Esophagus squamous epithelium (tissue), 5 donors: ENCODE data around the gene BTAF1. TPM values are rescaled to one million over a fixed set of nuclear protein-coding genes. Genes with fewer than 3 reads are reported as not detected.
A peak's percentile ranks its signal among the peaks of the same experiment; 100 is the strongest.

ENCODE experiments used
- DNase-seq: peaks from one replicate; lab custom pipeline; 2025; lab: John Stamatoyannopoulos, UW
- H3K27ac ChIP-seq, 4 donors: fragments of 200-600 bp; sonication (generic); one replicate each; pipeline ENCODE4 v1.5.1; 2016 to 2019; ENCODE audit warnings: mild to moderate bottlenecking in 1 of 4
- H3K27me3 ChIP-seq, 4 donors: fragments of 200-600 bp; sonication (generic); 1 replicate in 3 of 4; 2 replicates in 1 of 4; pipeline versions ENCODE4 v1.5.1 to v1.6.0; 2017 to 2021; ENCODE audit warnings: antibody characterized with exemption in 1 of 4
- H3K36me3 ChIP-seq, 3 donors: fragments of 200-600 bp; sonication (generic); one replicate each; pipeline ENCODE4 v1.5.1; 2016 to 2019
- H3K4me1 ChIP-seq, 3 donors: fragments of 200-600 bp; sonication (generic); one replicate each; pipeline ENCODE4 v1.5.1; 2017 to 2019
- H3K4me3 ChIP-seq, 4 donors: fragments of 200-600 bp; sonication (generic); 1 replicate in 3 of 4; 2 replicates in 1 of 4; pipeline ENCODE4 v1.5.1; 2016 to 2019; ENCODE audit warnings: mild to moderate bottlenecking in 2 of 4, moderate library complexity in 1 of 4
- H3K9me3 ChIP-seq, 3 donors: fragments of 200-600 bp; sonication (generic); one replicate each; pipeline ENCODE4 v1.5.1; 2016 to 2019
- POLR2A ChIP-seq, 4 donors: fragments of 450-650 bp; IDR thresholded peaks; one replicate each; pipeline ENCODE4 v1.6.1; 2017; ENCODE audit warnings: antibody characterized with exemption in 4 of 4, mild to moderate bottlenecking in 4 of 4, moderate library complexity in 3 of 4
- WGBS, 2 donors: methylation state at CpG; one replicate each; pipeline ENCODE4 v1.1.5; 2018; 5-methylcytosine and 5-hydroxymethylcytosine counted together
- intact Hi-C: fragments of 100-400 bp; cut with DNase I; formaldehyde crosslinking; loops from one replicate; pipeline ENCODE4 v1.15.0; 2022
- total RNA-seq, 4 donors: library from RNA; depleted of rRNA; stranded (reverse); fragments of >200 nt; gene quantifications; one replicate each; pipeline ENCODE4 v1.1.0, GENCODE V29; 2016
- TF ChIP-seq, protein P1 (sequence below), 6 experiments: fragments of 450-650 bp in 4 of 6; fragments of 200-600 bp in 2 of 6; sonication (generic) in 2 of 6; IDR thresholded peaks; one replicate each; pipeline ENCODE4 v1.5.1; 2016 to 2019; ENCODE audit warnings: antibody characterized with exemption in 6 of 6, mild to moderate bottlenecking in 4 of 6, moderate library complexity in 4 of 6
- donor health status: DM: yes; HTN: yes; CAD: no.

The BTAF1 gene
- 10 to 100 TPM; 19.0 to 52.8 (median 28.0) TPM for total RNA-seq

DNA sequence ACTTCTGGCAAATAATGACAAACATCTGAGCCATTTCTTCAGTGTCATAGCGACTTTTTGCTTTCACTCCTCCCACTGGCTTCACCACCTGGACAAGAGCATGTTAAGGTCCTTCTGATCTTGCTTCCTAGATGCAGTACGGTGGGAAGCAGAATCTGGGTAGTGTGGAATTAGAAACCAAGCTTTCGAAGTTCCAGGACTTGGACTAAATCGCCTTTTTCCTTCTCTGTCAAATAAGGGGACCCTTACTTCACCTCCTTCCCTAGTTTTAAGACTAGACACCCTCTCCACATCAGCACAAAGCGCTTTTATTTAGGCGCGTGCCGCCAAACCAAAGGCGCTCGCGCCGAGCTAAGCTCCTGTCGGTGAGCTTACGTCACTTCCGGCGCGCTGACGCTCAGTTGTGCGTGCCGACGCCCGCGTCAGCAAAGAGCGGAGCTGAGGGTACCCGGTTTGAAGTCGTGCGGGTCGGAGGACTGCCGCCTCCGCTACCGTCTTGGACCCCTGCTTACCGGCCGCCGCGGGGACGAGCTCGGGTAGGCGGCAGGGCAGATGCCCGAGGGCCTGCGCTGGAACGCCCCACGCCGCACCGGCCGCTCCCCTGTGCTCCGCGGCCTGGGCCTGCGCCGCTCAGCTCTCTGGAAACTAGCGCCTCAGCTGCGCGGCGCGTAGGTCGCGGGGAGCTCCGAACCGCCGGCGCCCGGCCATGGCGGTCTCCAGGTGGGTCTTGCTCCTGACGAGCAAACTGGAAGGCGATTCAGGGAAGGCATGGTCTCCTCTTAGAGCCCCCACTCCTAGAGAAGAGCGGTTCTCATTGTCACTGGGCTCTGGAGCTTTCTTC is at the start of gene BTAF1:
TSS of gene BTAF1 (plus strand) at position 400 of the 841 bp plus-strand sequence. CDS start at position 707, 307 bp downstream.
- Histone ChIP-seq H3K9me3 (peaks cover 0 to 9% (median 7%) of the 10 kb centered on the region in 3 donors), H3K27ac (peak within 1 kb of the TSS; percentile 93 to 99 (median 98)), H3K4me3 (peak within 1 kb of the TSS; percentile 64 to 96 (median 76)), H3K27me3 (peaks cover 0 to 10% (median 0%) of the 10 kb centered on the region in 4 donors), H3K4me1 (peaks cover 0 to 44% (median 10%) of the 10 kb centered on the region in 3 donors), H3K36me3 (peaks cover 0 to 5% (median 0%) of the 10 kb centered on the region in 3 donors)
- peak in 3 of 4 donors; percentile 80 to 95 (median 93) for TF ChIP-seq POLR2A (IDR thresholded peaks at IDR 0.05)
- TF ChIP-seq, protein P1, sequence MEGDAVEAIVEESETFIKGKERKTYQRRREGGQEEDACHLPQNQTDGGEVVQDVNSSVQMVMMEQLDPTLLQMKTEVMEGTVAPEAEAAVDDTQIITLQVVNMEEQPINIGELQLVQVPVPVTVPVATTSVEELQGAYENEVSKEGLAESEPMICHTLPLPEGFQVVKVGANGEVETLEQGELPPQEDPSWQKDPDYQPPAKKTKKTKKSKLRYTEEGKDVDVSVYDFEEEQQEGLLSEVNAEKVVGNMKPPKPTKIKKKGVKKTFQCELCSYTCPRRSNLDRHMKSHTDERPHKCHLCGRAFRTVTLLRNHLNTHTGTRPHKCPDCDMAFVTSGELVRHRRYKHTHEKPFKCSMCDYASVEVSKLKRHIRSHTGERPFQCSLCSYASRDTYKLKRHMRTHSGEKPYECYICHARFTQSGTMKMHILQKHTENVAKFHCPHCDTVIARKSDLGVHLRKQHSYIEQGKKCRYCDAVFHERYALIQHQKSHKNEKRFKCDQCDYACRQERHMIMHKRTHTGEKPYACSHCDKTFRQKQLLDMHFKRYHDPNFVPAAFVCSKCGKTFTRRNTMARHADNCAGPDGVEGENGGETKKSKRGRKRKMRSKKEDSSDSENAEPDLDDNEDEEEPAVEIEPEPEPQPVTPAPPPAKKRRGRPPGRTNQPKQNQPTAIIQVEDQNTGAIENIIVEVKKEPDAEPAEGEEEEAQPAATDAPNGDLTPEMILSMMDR (IDR thresholded peaks at IDR 0.05): peak in 1 of 6 experiments; percentile 13
- intact Hi-C loops: no loop called here
- 0 to 1% methylated on average over 9 to 26 of the region's 65 CpGs for WGBS, 2 donors
- peak; percentile 55 for DNase-seq

DNA sequence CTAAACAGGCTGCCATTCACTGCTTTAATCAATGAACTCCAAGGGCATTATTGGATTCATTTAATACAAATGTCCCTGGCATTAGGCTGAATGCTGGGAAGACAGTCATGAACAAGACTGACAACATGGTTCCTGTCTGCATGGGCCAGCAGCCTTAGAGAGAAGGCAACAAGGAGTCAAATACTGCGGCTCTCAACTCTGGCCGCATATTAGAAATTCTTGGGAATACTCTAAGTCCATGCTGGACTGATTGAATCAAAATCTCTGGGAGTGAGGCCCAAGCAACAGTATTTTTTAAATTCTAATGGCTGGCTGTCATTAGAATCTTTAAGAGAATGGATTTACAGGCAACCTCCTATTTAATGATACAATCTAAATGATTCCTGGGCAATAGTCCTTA is 48.4 kb upstream of the BTAF1 start:
- Histone ChIP-seq H3K27ac (no peak overlapping the region), H3K4me3 (no peak overlapping the region), H3K4me1 (peaks cover 0 to 9% (median 6%) of the 10 kb centered on the region in 3 donors), H3K9me3 (no peaks in the 10 kb centered on the region), H3K27me3 (no peaks in the 10 kb centered on the region), H3K36me3 (no peaks in the 10 kb centered on the region)
- TF ChIP-seq POLR2A (IDR thresholded peaks at IDR 0.05): no peak
- TF ChIP-seq, protein P1 (IDR thresholded peaks at IDR 0.05): no peak
- 100% methylated on average over 2 of the region's 2 CpGs for WGBS, 2 donors
- intact Hi-C loops: no loop called here
- no peak for DNase-seq

DNA sequence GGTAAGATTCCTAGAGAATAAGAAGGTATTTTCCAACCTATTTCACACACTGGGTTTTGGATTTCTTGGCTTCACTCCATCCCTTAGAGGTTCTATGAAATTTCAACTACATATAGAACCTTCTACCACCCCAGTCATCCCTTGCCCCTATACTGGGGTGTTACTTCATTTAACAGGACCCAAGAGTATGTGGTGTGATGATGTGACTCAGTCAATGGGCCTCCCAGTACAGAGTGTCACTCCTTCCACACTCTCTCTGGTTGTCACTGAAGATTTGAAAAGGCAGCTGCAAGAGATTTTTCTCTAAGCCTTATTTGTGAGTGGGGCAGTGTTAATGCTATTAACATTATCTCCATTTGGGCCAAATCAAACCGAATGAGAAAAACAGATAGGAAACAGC is 47.8 kb upstream of the BTAF1 start:
- Histone ChIP-seq H3K36me3 (no peaks in the 10 kb centered on the region), H3K27me3 (no peaks in the 10 kb centered on the region), H3K4me3 (no peak overlapping the region), H3K4me1 (peaks cover 0 to 15% (median 9%) of the 10 kb centered on the region in 3 donors), H3K9me3 (no peaks in the 10 kb centered on the region), H3K27ac (no peak overlapping the region)
- intact Hi-C loops: no loop called here
- TF ChIP-seq POLR2A (IDR thresholded peaks at IDR 0.05): no peak
- TF ChIP-seq, protein P1 (IDR thresholded peaks at IDR 0.05): no peak
- WGBS, 2 donors: 90 to 100% methylated on average over 1 of the region's 1 CpG
- no peak for DNase-seq

DNA sequence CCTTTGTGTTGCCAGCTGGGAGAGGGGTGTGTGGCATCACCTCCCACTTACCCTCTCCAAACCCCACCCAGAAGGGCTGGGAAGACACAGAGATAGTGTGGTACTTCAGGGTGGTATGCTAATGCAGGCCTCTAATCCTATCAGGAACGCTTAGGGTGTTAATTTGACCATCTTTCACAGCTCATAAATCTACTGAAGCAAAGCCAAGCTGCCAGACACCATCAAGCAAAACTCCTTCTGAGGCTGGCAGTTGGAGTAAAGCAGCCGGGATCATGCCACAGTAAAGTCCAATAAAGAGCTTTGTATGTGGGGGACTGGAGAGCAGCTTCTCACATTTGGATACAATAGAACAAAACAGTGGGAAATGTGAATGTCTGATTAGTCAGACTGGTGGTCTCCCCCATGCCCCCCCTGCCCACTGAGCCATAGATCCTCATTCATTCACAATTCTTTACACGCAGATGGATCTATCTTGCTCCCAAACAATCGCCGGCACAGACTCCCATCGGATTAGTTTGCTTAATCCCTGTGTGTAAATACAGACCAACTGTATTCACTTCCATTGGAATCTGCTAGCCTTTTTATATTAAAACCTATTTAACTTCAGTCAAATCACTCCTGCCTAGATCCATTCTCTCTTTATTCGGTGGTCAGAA is 43.9 kb upstream of the BTAF1 start:
- Histone ChIP-seq H3K4me1 (peaks cover 12 to 37% (median 26%) of the 10 kb centered on the region in 3 donors), H3K27me3 (no peaks in the 10 kb centered on the region), H3K36me3 (no peaks in the 10 kb centered on the region), H3K4me3 (no peak overlapping the region), H3K27ac (peak overlapping the region in 2 of 4 donors; percentile 11 to 18), H3K9me3 (no peaks in the 10 kb centered on the region)
- 23 to 36% methylated on average over 7 of the region's 7 CpGs for WGBS, 2 donors
- intact Hi-C loops: no loop called here
- no peak for TF ChIP-seq POLR2A (IDR thresholded peaks at IDR 0.05)
- TF ChIP-seq, protein P1 (IDR thresholded peaks at IDR 0.05): no peak
- DNase-seq: no peak
